DND-41 (cell line): ENCODE data around the gene NFIB.

Source experiments
- EZH2 ChIP-seq: IDR thresholded peaks from 3 replicates; pipeline ENCODE4 v1.6.1; 2012; ENCODE audit warnings: borderline replicate concordance, low read depth, mild to moderate bottlenecking, moderate library complexity, low read length, inconsistent platforms; ENCODE audit not compliant: severe bottlenecking
- TF ChIP-seq, protein P1 (sequence below): IDR thresholded peaks from 2 replicates; pipeline ENCODE4 v1.5.1; 2012; ENCODE audit warnings: borderline replicate concordance, low read length, moderate library complexity, mild to moderate bottlenecking; ENCODE audit not compliant: poor library complexity, severe bottlenecking; ENCODE audit errors: extremely low read depth

GRCh38 chr9:14302405-14302804 lies 11.5 kb downstream of the NFIB start:
- TF ChIP-seq, protein P1, sequence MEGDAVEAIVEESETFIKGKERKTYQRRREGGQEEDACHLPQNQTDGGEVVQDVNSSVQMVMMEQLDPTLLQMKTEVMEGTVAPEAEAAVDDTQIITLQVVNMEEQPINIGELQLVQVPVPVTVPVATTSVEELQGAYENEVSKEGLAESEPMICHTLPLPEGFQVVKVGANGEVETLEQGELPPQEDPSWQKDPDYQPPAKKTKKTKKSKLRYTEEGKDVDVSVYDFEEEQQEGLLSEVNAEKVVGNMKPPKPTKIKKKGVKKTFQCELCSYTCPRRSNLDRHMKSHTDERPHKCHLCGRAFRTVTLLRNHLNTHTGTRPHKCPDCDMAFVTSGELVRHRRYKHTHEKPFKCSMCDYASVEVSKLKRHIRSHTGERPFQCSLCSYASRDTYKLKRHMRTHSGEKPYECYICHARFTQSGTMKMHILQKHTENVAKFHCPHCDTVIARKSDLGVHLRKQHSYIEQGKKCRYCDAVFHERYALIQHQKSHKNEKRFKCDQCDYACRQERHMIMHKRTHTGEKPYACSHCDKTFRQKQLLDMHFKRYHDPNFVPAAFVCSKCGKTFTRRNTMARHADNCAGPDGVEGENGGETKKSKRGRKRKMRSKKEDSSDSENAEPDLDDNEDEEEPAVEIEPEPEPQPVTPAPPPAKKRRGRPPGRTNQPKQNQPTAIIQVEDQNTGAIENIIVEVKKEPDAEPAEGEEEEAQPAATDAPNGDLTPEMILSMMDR, result no peak
- no peak for TF ChIP-seq EZH2
